Head of caudate nucleus (tissue), 42 donors: ENCODE measurements around the gene ZMAT5.

Experiments
- DNase-seq, 42 donors: peaks; one replicate each; pipeline versions ENCODE4 v3.0.0 to v3.0.0-alpha.2; 2020 to 2021; ENCODE audit warnings: mixed read lengths in 7 of 42
- intact Hi-C: fragments of 100-400 bp; cut with DNase I; formaldehyde crosslinking; loops from one replicate; pipeline ENCODE4 v1.15.0; 2022

Gene ZMAT5

GRCh38 chr22:29788339-29789279 lies 21.8 kb upstream of the ZMAT5 start:
- no peak for DNase-seq
- intact Hi-C loops: no loop called here

GRCh38 chr22:29787371-29787980 lies 20.7 kb upstream of the ZMAT5 start:
- no peak for DNase-seq

GRCh38 chr22:29786031-29786430 lies 19.2 kb upstream of the ZMAT5 start:
- no peak for DNase-seq

More at GRCh38 chr22:29787371-29787980, 20.7 kb upstream of the ZMAT5 start:
- intact Hi-C loops: no loop called here

GRCh38 chr22:29784451-29785361 lies 17.9 kb upstream of the ZMAT5 start:
- peak in 39 of 42 donors; percentile 10 to 82 (median 54) for DNase-seq
- intact Hi-C loops: no loop called here

More at GRCh38 chr22:29786031-29786430, 19.2 kb upstream of the ZMAT5 start:
- intact Hi-C loops: no loop called here

- intact Hi-C loops: no loop called here
- peak in 29 of 42 donors; percentile 15 to 74 (median 38) for DNase-seq
Observed at GRCh38 chr22:29782061-29782845, 15.4 kb upstream of the ZMAT5 start.

- peak in 37 of 42 donors; percentile 18 to 88 (median 53) for DNase-seq
- intact Hi-C loops: no loop called here
Observed at GRCh38 chr22:29780748-29781676, 14.2 kb upstream of the ZMAT5 start.

GRCh38 chr22:29780220-29780619 lies 13.4 kb upstream of the ZMAT5 start:
- intact Hi-C loops: no loop called here
- DNase-seq: no peak

- peak in 38 of 42 donors; percentile 27 to 85 (median 62) for DNase-seq
- intact Hi-C loops: loop anchor here (10.0 kb wide), 1 partner anchor 232 kb away; no protein-coding TSS in a partner anchor
Observed at GRCh38 chr22:29773233-29773632, 6.4 kb upstream of the ZMAT5 start.

- no peak for DNase-seq
- intact Hi-C loops: loop anchor here (10.0 kb wide), 1 partner anchor 233 kb away; no protein-coding TSS in a partner anchor
Observed at GRCh38 chr22:29772170-29772641, 5.4 kb upstream of the ZMAT5 start.

GRCh38 chr22:29769723-29770321 lies 3.0 kb upstream of the ZMAT5 start:
- intact Hi-C loops: loop anchor here (10.0 kb wide), 1 partner anchor 235 kb away; no protein-coding TSS in a partner anchor
- no peak for DNase-seq

- DNase-seq: no peak
- intact Hi-C loops: no loop called here
Observed at GRCh38 chr22:29768052-29768693, 1.4 kb upstream of the ZMAT5 start.

GRCh38 chr22:29767171-29768051 lies 604 bp upstream of the ZMAT5 start, which contains the start of gene UQCR10:
Gene UQCR10, plus strand, starts transcription at chr22:29767369. Its CDS starts 30 bp downstream, at chr22:29767399.
- DNase-seq: peak; percentile 91 to 97 (median 95)
- intact Hi-C loops: no loop called here

GRCh38 chr22:29765905-29766631 lies 739 bp downstream of the ZMAT5 start:
- DNase-seq: peak in 5 of 42 donors; percentile 7 to 28 (median 19)
- intact Hi-C loops: no loop called here

GRCh38 chr22:29762263-29762662 lies 4.5 kb downstream of the ZMAT5 start:
- intact Hi-C loops: no loop called here

More at GRCh38 chr22:29762263-29762662, 4.5 kb downstream of the ZMAT5 start:
- peak in 2 of 42 donors; percentile 6 to 12 for DNase-seq
